ENCODE data around the gene DYNC1LI2. TPM values are rescaled to one million over a fixed set of nuclear protein-coding genes. Genes with fewer than 3 reads are reported as not detected.

DYNC1LI2 gene
- total and polyA plus RNA-seq, 4 donors: 137 to 194 (median 175) TPM

GRCh38 chr16:66719246-66719645 lies 32.2 kb downstream of the DYNC1LI2 start:
- H3K27me3 ChIP-seq (ENCODE audit: control insufficient read depth, insufficient read depth, low read length): no peaks in the 10 kb centered on the region
- no peak overlapping the region for H3K27ac ChIP-seq (ENCODE audit: low read depth, low read length)
- no peak for DNase-seq (ENCODE audit: low read depth in 4 of 6, low spot score in 6 of 6)
- H3K4me3 ChIP-seq (ENCODE audit: low read depth, low read length): no peak overlapping the region
- H3K4me1 ChIP-seq (ENCODE audit: control insufficient read depth, insufficient read depth, low read length): no peaks in the 10 kb centered on the region
- no CpG with 5 or more reads among the region's 4 CpGs for WGBS (ENCODE audit: insufficient coverage)
- H3K9me3 ChIP-seq (ENCODE audit: control insufficient read depth, insufficient read depth, low read length): no peaks in the 10 kb centered on the region
- peaks cover 13% of the 10 kb centered on the region for H3K36me3 ChIP-seq (ENCODE audit: control insufficient read depth, insufficient read depth, low read length)

- no CpG with 5 or more reads among the region's 4 CpGs for WGBS (ENCODE audit: insufficient coverage)
- Histone ChIP-seq H3K4me3 (ENCODE audit: low read depth, low read length) (no peak overlapping the region), H3K9me3 (ENCODE audit: control insufficient read depth, insufficient read depth, low read length) (no peaks in the 10 kb centered on the region), H3K36me3 (ENCODE audit: control insufficient read depth, insufficient read depth, low read length) (peaks cover 7% of the 10 kb centered on the region), H3K27ac (ENCODE audit: low read depth, low read length) (no peak overlapping the region), H3K4me1 (ENCODE audit: control insufficient read depth, insufficient read depth, low read length) (no peaks in the 10 kb centered on the region), H3K27me3 (ENCODE audit: control insufficient read depth, insufficient read depth, low read length) (no peaks in the 10 kb centered on the region)
- DNase-seq (ENCODE audit: low read depth in 4 of 6, low spot score in 6 of 6): no peak
Observed at GRCh38 chr16:66717776-66718175, 33.6 kb downstream of the DYNC1LI2 start.

- Histone ChIP-seq H3K4me1 (ENCODE audit: control insufficient read depth, insufficient read depth, low read length) (no peaks in the 10 kb centered on the region), H3K36me3 (ENCODE audit: control insufficient read depth, insufficient read depth, low read length) (peaks cover 7% of the 10 kb centered on the region), H3K27me3 (ENCODE audit: control insufficient read depth, insufficient read depth, low read length) (no peaks in the 10 kb centered on the region), H3K4me3 (ENCODE audit: low read depth, low read length) (no peak overlapping the region), H3K9me3 (ENCODE audit: control insufficient read depth, insufficient read depth, low read length) (no peaks in the 10 kb centered on the region), H3K27ac (ENCODE audit: low read depth, low read length) (no peak overlapping the region)
- DNase-seq (ENCODE audit: low read depth in 4 of 6, low spot score in 6 of 6): peak in 1 of 6 donors; percentile 40
- 30% methylated on average over 8 of the region's 12 CpGs for WGBS (ENCODE audit: insufficient coverage)
Observed at GRCh38 chr16:66717112-66717675, 34.2 kb downstream of the DYNC1LI2 start.

GRCh38 chr16:66714654-66715307 lies 36.6 kb downstream of the DYNC1LI2 start:
- Histone ChIP-seq H3K27me3 (ENCODE audit: control insufficient read depth, insufficient read depth, low read length) (no peaks in the 10 kb centered on the region), H3K36me3 (ENCODE audit: control insufficient read depth, insufficient read depth, low read length) (peaks cover 7% of the 10 kb centered on the region), H3K4me1 (ENCODE audit: control insufficient read depth, insufficient read depth, low read length) (no peaks in the 10 kb centered on the region), H3K27ac (ENCODE audit: low read depth, low read length) (no peak overlapping the region), H3K9me3 (ENCODE audit: control insufficient read depth, insufficient read depth, low read length) (peaks cover 2% of the 10 kb centered on the region), H3K4me3 (ENCODE audit: low read depth, low read length) (no peak overlapping the region)
- peak in 2 of 6 donors; percentile 48 to 55 for DNase-seq (ENCODE audit: low read depth in 4 of 6, low spot score in 6 of 6)
- WGBS (ENCODE audit: insufficient coverage): 37% methylated on average over 4 of the region's 6 CpGs

GRCh38 chr16:66714062-66714461 lies 37.3 kb downstream of the DYNC1LI2 start:
- Histone ChIP-seq H3K27me3 (ENCODE audit: control insufficient read depth, insufficient read depth, low read length) (no peaks in the 10 kb centered on the region), H3K4me3 (ENCODE audit: low read depth, low read length) (no peak overlapping the region), H3K9me3 (ENCODE audit: control insufficient read depth, insufficient read depth, low read length) (peaks cover 2% of the 10 kb centered on the region), H3K36me3 (ENCODE audit: control insufficient read depth, insufficient read depth, low read length) (peaks cover 7% of the 10 kb centered on the region), H3K4me1 (ENCODE audit: control insufficient read depth, insufficient read depth, low read length) (no peaks in the 10 kb centered on the region), H3K27ac (ENCODE audit: low read depth, low read length) (no peak overlapping the region)
- WGBS (ENCODE audit: insufficient coverage): 95% methylated on average over 6 of the region's 6 CpGs
- no peak for DNase-seq (ENCODE audit: low read depth in 4 of 6, low spot score in 6 of 6)

GRCh38 chr16:66713076-66713475 lies 38.3 kb downstream of the DYNC1LI2 start:
- H3K27ac ChIP-seq (ENCODE audit: low read depth, low read length): no peak overlapping the region
- peaks cover 2% of the 10 kb centered on the region for H3K9me3 ChIP-seq (ENCODE audit: control insufficient read depth, insufficient read depth, low read length)
- no peaks in the 10 kb centered on the region for H3K4me1 ChIP-seq (ENCODE audit: control insufficient read depth, insufficient read depth, low read length)
- H3K36me3 ChIP-seq (ENCODE audit: control insufficient read depth, insufficient read depth, low read length): no peaks in the 10 kb centered on the region
- no CpG with 5 or more reads among the region's 2 CpGs for WGBS (ENCODE audit: insufficient coverage)
- no peak for DNase-seq (ENCODE audit: low read depth in 4 of 6, low spot score in 6 of 6)
- H3K4me3 ChIP-seq (ENCODE audit: low read depth, low read length): no peak overlapping the region
- H3K27me3 ChIP-seq (ENCODE audit: control insufficient read depth, insufficient read depth, low read length): no peaks in the 10 kb centered on the region

- H3K27me3 ChIP-seq (ENCODE audit: control insufficient read depth, insufficient read depth, low read length): no peaks in the 10 kb centered on the region
- peaks cover 2% of the 10 kb centered on the region for H3K9me3 ChIP-seq (ENCODE audit: control insufficient read depth, insufficient read depth, low read length)
- DNase-seq (ENCODE audit: low read depth in 4 of 6, low spot score in 6 of 6): no peak
- H3K4me1 ChIP-seq (ENCODE audit: control insufficient read depth, insufficient read depth, low read length): peaks cover 3% of the 10 kb centered on the region
- no peak overlapping the region for H3K4me3 ChIP-seq (ENCODE audit: low read depth, low read length)
- H3K27ac ChIP-seq (ENCODE audit: low read depth, low read length): no peak overlapping the region
- no peaks in the 10 kb centered on the region for H3K36me3 ChIP-seq (ENCODE audit: control insufficient read depth, insufficient read depth, low read length)
Observed at GRCh38 chr16:66712512-66712911, 38.9 kb downstream of the DYNC1LI2 start.

- H3K27ac ChIP-seq (ENCODE audit: low read depth, low read length): no peak overlapping the region
- H3K4me1 ChIP-seq (ENCODE audit: control insufficient read depth, insufficient read depth, low read length): peaks cover 12% of the 10 kb centered on the region
- no peaks in the 10 kb centered on the region for H3K36me3 ChIP-seq (ENCODE audit: control insufficient read depth, insufficient read depth, low read length)
- peaks cover 2% of the 10 kb centered on the region for H3K9me3 ChIP-seq (ENCODE audit: control insufficient read depth, insufficient read depth, low read length)
- DNase-seq (ENCODE audit: low read depth in 4 of 6, low spot score in 6 of 6): no peak
- no peak overlapping the region for H3K4me3 ChIP-seq (ENCODE audit: low read depth, low read length)
- no peaks in the 10 kb centered on the region for H3K27me3 ChIP-seq (ENCODE audit: control insufficient read depth, insufficient read depth, low read length)
Observed at GRCh38 chr16:66711581-66711980, 39.8 kb downstream of the DYNC1LI2 start.

GRCh38 chr16:66706506-66706880 lies 44.9 kb downstream of the DYNC1LI2 start:
- WGBS (ENCODE audit: insufficient coverage): 63% methylated on average over 3 of the region's 8 CpGs
- Histone ChIP-seq H3K4me3 (ENCODE audit: low read depth, low read length) (no peak overlapping the region), H3K9me3 (ENCODE audit: control insufficient read depth, insufficient read depth, low read length) (no peaks in the 10 kb centered on the region), H3K27ac (ENCODE audit: low read depth, low read length) (peak overlapping the region; percentile 30), H3K36me3 (ENCODE audit: control insufficient read depth, insufficient read depth, low read length) (no peaks in the 10 kb centered on the region), H3K4me1 (ENCODE audit: control insufficient read depth, insufficient read depth, low read length) (peaks cover 19% of the 10 kb centered on the region), H3K27me3 (ENCODE audit: control insufficient read depth, insufficient read depth, low read length) (no peaks in the 10 kb centered on the region)
- DNase-seq (ENCODE audit: low read depth in 4 of 6, low spot score in 6 of 6): no peak

- WGBS (ENCODE audit: insufficient coverage): 65% methylated on average over 5 of the region's 11 CpGs
- Histone ChIP-seq H3K36me3 (ENCODE audit: control insufficient read depth, insufficient read depth, low read length) (no peaks in the 10 kb centered on the region), H3K27me3 (ENCODE audit: control insufficient read depth, insufficient read depth, low read length) (no peaks in the 10 kb centered on the region), H3K4me1 (ENCODE audit: control insufficient read depth, insufficient read depth, low read length) (peaks cover 19% of the 10 kb centered on the region), H3K9me3 (ENCODE audit: control insufficient read depth, insufficient read depth, low read length) (no peaks in the 10 kb centered on the region), H3K4me3 (ENCODE audit: low read depth, low read length) (no peak overlapping the region), H3K27ac (ENCODE audit: low read depth, low read length) (peak overlapping the region; percentile 30)
- DNase-seq (ENCODE audit: low read depth in 4 of 6, low spot score in 6 of 6): peak in 1 of 6 donors; percentile 49
Observed at GRCh38 chr16:66705790-66706505, 45.5 kb downstream of the DYNC1LI2 start.

Data from spinal cord (tissue), 10 donors.